MM.1S (cell line): ENCODE data around the gene NMRK1.

Experiments used
- DNase-seq: peaks from one replicate; pipeline ENCODE4 v3.0.0-alpha.2; 2015
- H2AFZ ChIP-seq: fragments of 300-600 bp; sonication (generic); 2 replicates; pipeline ENCODE4 v1.6.0; 2016; ENCODE audit warnings: antibody characterized with exemption, low read length
- H3F3A ChIP-seq: fragments of 300-600 bp; sonication (generic); 2 replicates; pipeline ENCODE4 v1.6.1; 2016; ENCODE audit warnings: mild to moderate bottlenecking, antibody characterized with exemption, low read length, moderate library complexity, mixed read lengths; ENCODE audit not compliant: insufficient read depth
- H3K27ac ChIP-seq: fragments of 300-600 bp; sonication (generic); 2 replicates; pipeline ENCODE4 v1.5.1; 2016; ENCODE audit warnings: mild to moderate bottlenecking, low read length
- H3K27me3 ChIP-seq: fragments of 300-600 bp; sonication (generic); replicated peaks from 2 replicates; pipeline ENCODE4 v1.6.0; 2016; ENCODE audit warnings: low read length; ENCODE audit not compliant: insufficient read depth
- H3K36me3 ChIP-seq: fragments of 300-600 bp; sonication (generic); replicated peaks from 2 replicates; pipeline ENCODE4 v1.6.1; 2016; ENCODE audit warnings: mild to moderate bottlenecking, low read length, mixed read lengths; ENCODE audit not compliant: insufficient read depth
- H3K4me1 ChIP-seq: fragments of 300-600 bp; sonication (generic); 2 replicates; pipeline ENCODE4 v1.6.1; 2016; ENCODE audit warnings: low read length, mixed read lengths
- H3K4me2 ChIP-seq: fragments of 300-600 bp; sonication (generic); 2 replicates; pipeline ENCODE4 v1.6.0; 2016; ENCODE audit warnings: low read depth, low read length
- H3K4me3 ChIP-seq: fragments of 300-600 bp; sonication (generic); 2 replicates; pipeline ENCODE4 v1.5.1; 2016; ENCODE audit warnings: low read length, mixed read lengths
- H3K79me2 ChIP-seq: fragments of 300-600 bp; sonication (generic); 2 replicates; pipeline ENCODE4 v1.6.1; 2016; ENCODE audit warnings: mixed run types, low read length, mixed read lengths
- H3K9ac ChIP-seq: fragments of 300-600 bp; sonication (generic); 2 replicates; pipeline ENCODE4 v1.6.1; 2016; ENCODE audit warnings: low read length, mixed read lengths
- H3K9me2 ChIP-seq: fragments of 300-600 bp; sonication (generic); replicated peaks from 2 replicates; pipeline ENCODE4 v1.6.1; 2016; ENCODE audit warnings: mild to moderate bottlenecking, low read length, mixed read lengths; ENCODE audit not compliant: insufficient read depth
- H3K9me3 ChIP-seq: fragments of 300-600 bp; sonication (generic); replicated peaks from 2 replicates; pipeline ENCODE4 v1.6.1; 2016; ENCODE audit warnings: mild to moderate bottlenecking, low read length, mixed read lengths; ENCODE audit not compliant: insufficient read depth
- H4K20me1 ChIP-seq: fragments of 300-600 bp; sonication (generic); 2 replicates; pipeline ENCODE4 v1.6.1; 2016; ENCODE audit warnings: mild to moderate bottlenecking, low read length, moderate library complexity, mixed read lengths; ENCODE audit not compliant: insufficient read depth
- CTCF ChIP-seq: fragments of 300-600 bp; sonication (generic); IDR thresholded peaks from 2 replicates; pipeline ENCODE4 v1.5.1; 2016; ENCODE audit warnings: antibody characterized with exemption, low read length, mixed read lengths
- EZH2 ChIP-seq: fragments of 300-600 bp; sonication (generic); optimal IDR thresholded peaks from 2 replicates; pipeline ENCODE3; 2017; ENCODE audit warnings: low read depth, mild to moderate bottlenecking, antibody characterized with exemption, low read length, mixed read lengths
- EZH2phosphoT487 ChIP-seq: fragments of 300-600 bp; sonication (generic); IDR thresholded peaks from 2 replicates; pipeline ENCODE4 v1.6.1; 2018; ENCODE audit warnings: antibody characterized with exemption, low read length

Gene NMRK1

GRCh38 chr9:75121914-75122558 lies 34.1 kb upstream of the NMRK1 start:
- no peaks in the 10 kb centered on the region for H3K4me1 ChIP-seq
- H3K9me3 ChIP-seq = no peaks in the 10 kb centered on the region
- no peak overlapping the region for H3K4me3 ChIP-seq
- no peaks in the 10 kb centered on the region; the same call in 1 of the 2 replicates for H3K36me3 ChIP-seq
- no peaks in the 10 kb centered on the region for H3F3A ChIP-seq
- TF ChIP-seq EZH2phosphoT487 (no peak), CTCF (no peak)
- H4K20me1 ChIP-seq = no peaks in the 10 kb centered on the region
- no peaks in the 10 kb centered on the region for H3K27me3 ChIP-seq
- no peak overlapping the region for H2AFZ ChIP-seq
- DNase-seq = no peak
- H3K79me2 ChIP-seq = peaks cover 40% of the 10 kb centered on the region
- H3K9ac ChIP-seq = no peak overlapping the region
- H3K4me2 ChIP-seq = no peak overlapping the region
- H3K9me2 ChIP-seq = no peaks in the 10 kb centered on the region
- H3K27ac ChIP-seq = no peak overlapping the region

GRCh38 chr9:75120686-75121085 lies 32.7 kb upstream of the NMRK1 start:
- no peaks in the 10 kb centered on the region for H4K20me1 ChIP-seq
- H3K36me3 ChIP-seq = no peaks in the 10 kb centered on the region; the same call in 1 of the 2 replicates
- H3K9me2 ChIP-seq = no peaks in the 10 kb centered on the region
- H3K27ac ChIP-seq = no peak overlapping the region
- H3F3A ChIP-seq = no peaks in the 10 kb centered on the region
- TF ChIP-seq EZH2phosphoT487 (no peak), CTCF (no peak), EZH2 (no peak)
- H3K4me2 ChIP-seq = no peak overlapping the region
- H3K27me3 ChIP-seq = no peaks in the 10 kb centered on the region
- no peak overlapping the region for H2AFZ ChIP-seq
- peaks cover 48% of the 10 kb centered on the region for H3K79me2 ChIP-seq
- no peak for DNase-seq
- no peaks in the 10 kb centered on the region for H3K4me1 ChIP-seq
- no peak overlapping the region for H3K9ac ChIP-seq
- H3K4me3 ChIP-seq = no peak overlapping the region
- H3K9me3 ChIP-seq = no peaks in the 10 kb centered on the region

GRCh38 chr9:75117564-75117963 lies 29.6 kb upstream of the NMRK1 start:
- no peak overlapping the region for H3K4me2 ChIP-seq
- H3K9me3 ChIP-seq = no peaks in the 10 kb centered on the region
- no peaks in the 10 kb centered on the region for H3K4me1 ChIP-seq
- H3K9me2 ChIP-seq = no peaks in the 10 kb centered on the region
- no peaks in the 10 kb centered on the region for H3F3A ChIP-seq
- H2AFZ ChIP-seq = no peak overlapping the region
- H3K9ac ChIP-seq = no peak overlapping the region
- H4K20me1 ChIP-seq = no peaks in the 10 kb centered on the region
- H3K4me3 ChIP-seq = no peak overlapping the region
- H3K79me2 ChIP-seq = peaks cover 46% of the 10 kb centered on the region
- no peaks in the 10 kb centered on the region for H3K27me3 ChIP-seq
- no peak overlapping the region for H3K27ac ChIP-seq
- no peak for DNase-seq
- H3K36me3 ChIP-seq = no peaks in the 10 kb centered on the region; the same call in 1 of the 2 replicates
- TF ChIP-seq CTCF (no peak), EZH2 (no peak), EZH2phosphoT487 (no peak)
